Endothelial cell of umbilical vein (primary cell): ENCODE measurements around the gene KRTCAP2. TPM values are rescaled to one million over a fixed set of nuclear protein-coding genes. Genes with fewer than 3 reads are reported as not detected.

Source experiments
- BruUV-seq: library from RNA; stranded (reverse); fragments of 400-500 nt; replicated peaks from 2 replicates; lab custom pipeline; 2021; lab: Mats Ljungman, UMichigan
- CTCF ChIA-PET: fragments of 300-600, 350-600 bp; sonication (Branson Sonifier 250); formaldehyde crosslinking; loops from one replicate; lab custom pipeline; 2021; ENCODE audit warnings: antibody characterized with exemption, inconsistent platforms; lab: Charles Lee
- POLR2A ChIA-PET: fragments of 300-600, 350-600 bp; sonication (Branson Sonifier 250); formaldehyde crosslinking; loops from one replicate; lab custom pipeline; 2021; ENCODE audit warnings: antibody characterized with exemption, inconsistent platforms; lab: Charles Lee
- DNase-seq: peaks from one replicate; pipeline ENCODE4 v3.0.0-alpha.2; 2011; ENCODE audit warnings: low read depth, low spot score
- FAIRE-seq: peaks from 2 replicates; lab custom pipeline; 2011; peaks lifted over from hg19 to GRCh38; lab: Jason Lieb, UNC
- H2AFZ ChIP-seq: 2 replicates; pipeline ENCODE4 v1.6.0; 2012; ENCODE audit warnings: low read depth, low read length, control low read depth, inconsistent platforms
- H3K27ac ChIP-seq: 2 replicates; pipeline ENCODE4 v1.5.1; 2011; ENCODE audit warnings: low read depth, mild to moderate bottlenecking, control low read depth, low read length, moderate library complexity; ENCODE audit not compliant: insufficient read depth
- H3K27me3 ChIP-seq, 2 experiments: 2 replicates each; pipeline versions ENCODE4 v1.6.0 to v1.6.1; 2011; ENCODE audit warnings: low read length in 2 of 2, mixed read lengths in 1 of 2; ENCODE audit not compliant: control insufficient read depth in 2 of 2, insufficient read depth in 2 of 2
- H3K36me3 ChIP-seq, 2 experiments: 2 replicates in 1 of 2; 3 replicates in 1 of 2; pipeline ENCODE4 v1.5.1; 2011; ENCODE audit warnings: low read length in 2 of 2, mild to moderate bottlenecking in 1 of 2, moderate library complexity in 1 of 2; ENCODE audit not compliant: control insufficient read depth in 2 of 2, insufficient read depth in 2 of 2; ENCODE audit errors: extremely low read depth in 1 of 2
- H3K4me1 ChIP-seq: 3 replicates; pipeline ENCODE4 v1.5.1; 2011; ENCODE audit warnings: mild to moderate bottlenecking, low read length; ENCODE audit not compliant: control insufficient read depth, insufficient read depth; ENCODE audit errors: extremely low read depth
- H3K4me2 ChIP-seq: 2 replicates; pipeline ENCODE4 v1.6.1; 2011; ENCODE audit warnings: low read length, control low read depth, mixed read lengths; ENCODE audit not compliant: insufficient read depth
- H3K4me3 ChIP-seq, 3 experiments: fragments of 200-600 bp in 1 of 3; sonication (generic), shearing (Covaris generic) in 1 of 3; replicated peaks in 1 of 3; 2 replicates each; pipeline ENCODE4 v1.5.1; 2011 to 2016; ENCODE audit warnings: control low read depth in 3 of 3, low read length in 3 of 3, mild to moderate bottlenecking in 2 of 3, inconsistent platforms in 1 of 3, low read depth in 1 of 3, moderate library complexity in 1 of 3; ENCODE audit not compliant: insufficient read depth in 1 of 3
- H3K79me2 ChIP-seq: 2 replicates; pipeline ENCODE4 v1.6.0; 2012; ENCODE audit warnings: low read length, inconsistent platforms; ENCODE audit not compliant: control insufficient read depth, insufficient read depth
- H3K9ac ChIP-seq: replicated peaks from 2 replicates; pipeline ENCODE3; 2011; ENCODE audit warnings: low read length, control low read depth; ENCODE audit not compliant: insufficient read depth; ENCODE audit errors: extremely low read depth
- H3K9me1 ChIP-seq: replicated peaks from 3 replicates; pipeline ENCODE4 v1.6.0; 2011; ENCODE audit warnings: mild to moderate bottlenecking, low read length; ENCODE audit not compliant: control insufficient read depth, insufficient read depth; ENCODE audit errors: extremely low read depth
- H3K9me3 ChIP-seq: replicated peaks from 2 replicates; pipeline ENCODE4 v1.5.1; 2012; ENCODE audit warnings: low read length, inconsistent platforms; ENCODE audit not compliant: control insufficient read depth, insufficient read depth
- H4K20me1 ChIP-seq: replicated peaks from 2 replicates; pipeline ENCODE3; 2011; ENCODE audit warnings: mild to moderate bottlenecking, low read length; ENCODE audit not compliant: control insufficient read depth, insufficient read depth; ENCODE audit errors: extremely low read depth
- EZH2 ChIP-seq: IDR thresholded peaks from 2 replicates; pipeline ENCODE4 v1.6.1; 2012; ENCODE audit warnings: borderline replicate concordance, low read depth, mild to moderate bottlenecking, moderate library complexity, low read length, inconsistent platforms; ENCODE audit not compliant: severe bottlenecking
- FOS ChIP-seq: IDR thresholded peaks from 2 replicates; pipeline ENCODE4 v1.6.1; 2011; ENCODE audit warnings: mild to moderate bottlenecking, low read length, moderate library complexity, borderline replicate concordance; ENCODE audit not compliant: insufficient read depth
- GATA2 ChIP-seq: IDR thresholded peaks from 2 replicates; pipeline ENCODE4 v1.7.0; 2011; ENCODE audit warnings: low read depth, mild to moderate bottlenecking, moderate library complexity, mixed read lengths, low read length; ENCODE audit not compliant: insufficient read length, insufficient read depth
- JUN ChIP-seq: IDR thresholded peaks from 2 replicates; pipeline ENCODE4 v1.6.1; 2011; ENCODE audit warnings: borderline replicate concordance, low read depth; ENCODE audit not compliant: insufficient read length, insufficient read depth
- MYC ChIP-seq: IDR thresholded peaks from one replicate; pipeline ENCODE4 v1.6.1; 2011; ENCODE audit warnings: mild to moderate bottlenecking, low read depth, low read length
- POLR2A ChIP-seq: IDR thresholded peaks from 2 replicates; pipeline ENCODE4 v1.6.1; 2012; ENCODE audit warnings: low read depth, mild to moderate bottlenecking, control low read depth, low read length
- POLR2AphosphoS5 ChIP-seq: IDR thresholded peaks from 2 replicates; pipeline ENCODE4 v1.6.1; 2012; ENCODE audit warnings: low read depth, mild to moderate bottlenecking, control low read depth, low read length, moderate library complexity; ENCODE audit not compliant: insufficient read depth
- dilution Hi-C: fragments of 300-500 bp; cut with MboI; formaldehyde crosslinking; loops from one replicate; pipeline ENCODE4 v1.15.0; 2019; ENCODE audit warnings: low sequenced_read_pairs; ENCODE audit not compliant: extremely low pct_ligation_motif_present
- intact Hi-C: fragments of 100-400 bp; cut with micrococcal nuclease; formaldehyde crosslinking; loops from one replicate; pipeline ENCODE4 v1.10.0; 2022
- polyA plus RNA-seq, 4 experiments: library from polyadenylated mRNA; depleted of rRNA in 3 of 4; stranded (reverse) in 3 of 4; unstranded in 1 of 4; fragments of >200 nt; gene quantifications; 2 replicates each; pipeline versions ENCODE4 v1.2.1 to v1.2.3, GENCODE V29; 2011 to 2012; ENCODE audit warnings: missing spikeins in 1 of 4
- total RNA-seq: library from RNA; stranded (reverse); gene quantifications from 2 replicates; pipeline ENCODE4 v1.2.3, GENCODE V29; 2021
- TF ChIP-seq, protein P1 (sequence below), 2 donors: IDR thresholded peaks; 1 replicate in 1 of 2; 2 replicates in 1 of 2; pipeline ENCODE4 v1.5.1; 2011; ENCODE audit warnings: low read length in 2 of 2, mild to moderate bottlenecking in 2 of 2, moderate library complexity in 2 of 2, control low read depth in 1 of 2, inconsistent platforms in 1 of 2, low read depth in 1 of 2; ENCODE audit not compliant: insufficient read depth in 1 of 2; ENCODE audit errors: extremely low read depth in 1 of 2
- TF ChIP-seq, protein P2 (sequence below): IDR thresholded peaks from 2 replicates; pipeline ENCODE4 v1.6.1; 2011; ENCODE audit not compliant: insufficient read depth, insufficient read length

The KRTCAP2 gene
- total and polyA plus RNA-seq, 2 donors (not counting 3 experiments of a cell fraction or from before 2014, with no cell fraction given): 207 to 362 TPM

DNA sequence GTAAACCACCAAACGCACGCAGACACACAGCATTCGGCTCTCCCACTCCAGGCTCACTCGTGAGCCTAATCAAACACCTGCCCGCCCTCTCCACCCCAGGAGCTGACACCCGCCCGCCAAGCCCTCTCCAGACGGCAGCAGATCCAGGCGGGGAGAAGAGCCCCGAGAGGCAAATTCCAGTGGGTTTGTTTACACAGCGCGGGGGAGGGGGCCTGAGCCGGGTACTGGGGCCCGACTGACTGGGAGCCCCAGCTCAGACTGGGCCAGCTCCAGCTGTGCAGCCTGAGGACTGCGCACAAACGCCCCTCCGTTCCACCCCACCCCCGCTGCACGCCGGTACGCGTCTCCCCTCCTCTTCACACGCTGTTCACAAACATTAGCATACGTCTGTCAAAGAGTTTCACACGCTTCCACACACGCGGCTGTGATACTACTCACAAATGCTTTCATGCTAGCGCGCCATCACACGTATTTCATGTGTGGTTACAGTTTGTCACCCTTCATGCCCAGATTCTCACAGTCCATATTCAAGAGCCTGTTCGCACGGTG, 46.5 kb downstream of the KRTCAP2 start:
- H3K4me1 ChIP-seq: peaks cover 57% of the 10 kb centered on the region
- dilution Hi-C loops (no loop called here), intact Hi-C loops (loop anchor here (1.0 to 5.0 kb wide), 4 partner anchors 9 to 154 kb away; partner anchors contain the start of genes CKS1B, DPM3, SHC1 and SLC50A1)
- peak overlapping the region; percentile 46 for H3K27ac ChIP-seq
- DNase-seq: peak; percentile 29
- H4K20me1 ChIP-seq: no peaks in the 10 kb centered on the region
- no peak overlapping the region for H2AFZ ChIP-seq
- no TSS peak for BruUV-seq
- peaks cover 26% of the 10 kb centered on the region for H3K79me2 ChIP-seq
- TF ChIP-seq EZH2 (no peak), POLR2A (no peak), POLR2AphosphoS5 (no peak), FOS (no peak), GATA2 (no peak), MYC (no peak), JUN (no peak)
- TF ChIP-seq, protein P1, sequence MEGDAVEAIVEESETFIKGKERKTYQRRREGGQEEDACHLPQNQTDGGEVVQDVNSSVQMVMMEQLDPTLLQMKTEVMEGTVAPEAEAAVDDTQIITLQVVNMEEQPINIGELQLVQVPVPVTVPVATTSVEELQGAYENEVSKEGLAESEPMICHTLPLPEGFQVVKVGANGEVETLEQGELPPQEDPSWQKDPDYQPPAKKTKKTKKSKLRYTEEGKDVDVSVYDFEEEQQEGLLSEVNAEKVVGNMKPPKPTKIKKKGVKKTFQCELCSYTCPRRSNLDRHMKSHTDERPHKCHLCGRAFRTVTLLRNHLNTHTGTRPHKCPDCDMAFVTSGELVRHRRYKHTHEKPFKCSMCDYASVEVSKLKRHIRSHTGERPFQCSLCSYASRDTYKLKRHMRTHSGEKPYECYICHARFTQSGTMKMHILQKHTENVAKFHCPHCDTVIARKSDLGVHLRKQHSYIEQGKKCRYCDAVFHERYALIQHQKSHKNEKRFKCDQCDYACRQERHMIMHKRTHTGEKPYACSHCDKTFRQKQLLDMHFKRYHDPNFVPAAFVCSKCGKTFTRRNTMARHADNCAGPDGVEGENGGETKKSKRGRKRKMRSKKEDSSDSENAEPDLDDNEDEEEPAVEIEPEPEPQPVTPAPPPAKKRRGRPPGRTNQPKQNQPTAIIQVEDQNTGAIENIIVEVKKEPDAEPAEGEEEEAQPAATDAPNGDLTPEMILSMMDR (IDR thresholded peaks at IDR 0.05; ENCODE audit: extremely low read depth in 1 of 2, insufficient read depth in 1 of 2, low read depth in 1 of 2, low read length in 2 of 2): no peak
- TF ChIP-seq, protein P2, sequence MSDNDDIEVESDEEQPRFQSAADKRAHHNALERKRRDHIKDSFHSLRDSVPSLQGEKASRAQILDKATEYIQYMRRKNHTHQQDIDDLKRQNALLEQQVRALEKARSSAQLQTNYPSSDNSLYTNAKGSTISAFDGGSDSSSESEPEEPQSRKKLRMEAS: no peak
- H3K9ac ChIP-seq: peak overlapping the region; percentile 26
- no peaks in the 10 kb centered on the region for H3K9me1 ChIP-seq
- no peaks in the 10 kb centered on the region for H3K27me3 ChIP-seq
- CTCF ChIA-PET: interaction anchor here (0.7 to 15.5 kb wide), 5 partner anchors 19 to 46 kb away, joined by 3 to 204 read pairs (median 5); partner anchors contain the start of gene KRTCAP2
- peaks cover 7 to 11% of the 10 kb centered on the region in 2 experiments for H3K36me3 ChIP-seq
- peak overlapping the region; percentile 19 for H3K4me2 ChIP-seq
- FAIRE-seq: no peak
- peak overlapping the region in 2 of 3 experiments; percentile 35 to 95 for H3K4me3 ChIP-seq
- POLR2A ChIA-PET: no interaction called here
- no peaks in the 10 kb centered on the region for H3K9me3 ChIP-seq
